CD4-positive, alpha-beta T cell (primary cell): ENCODE results near the gene SYT11. TPM values are rescaled to one million over a fixed set of nuclear protein-coding genes. Genes with fewer than 3 reads are reported as not detected.

ENCODE experiments used
- ATAC-seq: fragments of 200-7000 bp; cut with Tn5 transposase; one replicate; pipeline ENCODE4 v1.10.0; 2022; ENCODE audit warnings: mild to moderate bottlenecking; ENCODE audit not compliant: poor library complexity
- CTCF ChIA-PET: fragments of 350-600 bp; sonication (Branson Sonifier 250); formaldehyde crosslinking; loops from one replicate; lab custom pipeline; 2021; ENCODE audit warnings: antibody characterized with exemption, inconsistent platforms; lab: Charles Lee
- POLR2A ChIA-PET: fragments of 350-600 bp; sonication (Branson Sonifier 250); formaldehyde crosslinking; loops from one replicate; lab custom pipeline; 2021; ENCODE audit warnings: antibody characterized with exemption, inconsistent platforms; lab: Charles Lee
- DNase-seq, 14 experiments: peaks; one replicate each; pipeline ENCODE4 v3.0.0-alpha.2; 2013 to 2020; ENCODE audit warnings: mixed read lengths in 2 of 14
- H3K27ac ChIP-seq, 2 donors: one replicate each; pipeline versions ENCODE4 v1.5.1 to v1.7.0; 2013; ENCODE audit warnings: low read length in 2 of 2, low read depth in 1 of 2, mild to moderate bottlenecking in 1 of 2
- H3K27me3 ChIP-seq, 2 experiments: 1 replicate in 1 of 2; 2 replicates in 1 of 2; pipeline versions ENCODE4 v1.6.1 to v1.7.0; 2013; ENCODE audit warnings: low read length in 2 of 2, control low read depth in 1 of 2, mild to moderate bottlenecking in 1 of 2, moderate library complexity in 1 of 2; ENCODE audit not compliant: insufficient read depth in 2 of 2, control insufficient read depth in 1 of 2
- H3K36me3 ChIP-seq: one replicate; pipeline ENCODE4 v1.6.1; 2013; ENCODE audit warnings: low read length, control low read depth; ENCODE audit not compliant: insufficient read depth
- H3K4me1 ChIP-seq: one replicate; pipeline ENCODE4 v1.6.1; 2013; ENCODE audit warnings: low read length, control low read depth; ENCODE audit not compliant: insufficient read depth
- H3K4me3 ChIP-seq: one replicate; pipeline ENCODE4 v1.5.1; 2013; ENCODE audit warnings: mild to moderate bottlenecking, low read length, moderate library complexity
- H3K9me3 ChIP-seq, 2 experiments: 1 replicate in 1 of 2; 2 replicates in 1 of 2; pipeline versions ENCODE4 v1.6.1 to v1.7.0; 2013; ENCODE audit warnings: low read length in 2 of 2, mild to moderate bottlenecking in 2 of 2, control low read depth in 1 of 2, moderate library complexity in 1 of 2; ENCODE audit not compliant: control insufficient read depth in 1 of 2, insufficient read depth in 1 of 2
- H3K27ac Mint-ChIP-seq: one replicate; pipeline ENCODE4 v1.8.0; 2020; ENCODE audit warnings: mixed read lengths
- H3K27me3 Mint-ChIP-seq: one replicate; pipeline ENCODE4 v1.8.0; 2021; ENCODE audit warnings: mixed read lengths
- H3K36me3 Mint-ChIP-seq: one replicate; pipeline ENCODE4 v1.8.0; 2021; ENCODE audit warnings: low read depth, mixed read lengths
- H3K4me1 Mint-ChIP-seq: one replicate; pipeline ENCODE4 v1.8.0; 2021; ENCODE audit warnings: low read depth, mixed read lengths
- H3K4me3 Mint-ChIP-seq: one replicate; pipeline ENCODE4 v1.8.0; 2020; ENCODE audit warnings: mild to moderate bottlenecking, mixed read lengths
- H3K9me3 Mint-ChIP-seq: one replicate; pipeline ENCODE4 v1.8.0; 2020; ENCODE audit warnings: mixed read lengths
- intact Hi-C, 2 experiments: fragments of 100-400 bp; cut with DNase I in 1 of 2; cut with micrococcal nuclease in 1 of 2; formaldehyde crosslinking; loops; one replicate each; pipeline versions ENCODE4 v1.15.1 to v1.9.0; 2023 to 2025; cut with DNase I, micrococcal nuclease
- total RNA-seq, 174 experiments: library from RNA in 2 of 174; stranded (reverse) in 2 of 174; gene quantifications; one replicate each; pipeline ENCODE4 v1.2.3 and lab custom pipeline; 2021 to 2026
- TF ChIP-seq, protein P1 (sequence below): fragments of 200-600 bp; IDR thresholded peaks from one replicate; pipeline ENCODE4 v1.8.0; 2022; ENCODE audit warnings: antibody characterized with exemption, mild to moderate bottlenecking

The SYT11 gene
- total RNA-seq, 2 experiments from 2014 or later = 6.1 to 6.3 TPM

DNA sequence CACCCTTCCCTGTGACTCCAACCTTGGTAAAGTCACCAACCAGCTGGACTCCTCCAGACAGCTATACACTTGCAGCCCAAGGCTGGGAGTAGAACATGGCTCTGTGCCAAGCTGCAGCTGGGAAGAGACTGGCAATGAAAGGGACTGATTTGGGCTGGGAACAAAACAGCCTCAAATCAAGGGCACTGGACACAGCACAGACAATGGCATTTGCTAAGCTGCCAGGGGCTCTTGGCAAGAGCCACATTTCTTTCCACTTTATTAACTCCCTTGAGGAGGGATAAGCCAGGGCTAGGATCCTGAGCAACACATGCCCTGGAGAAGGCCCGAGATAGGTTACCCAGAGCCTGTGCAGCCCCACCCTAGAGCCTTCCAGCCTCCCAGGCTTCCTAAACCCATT lies 12.0 kb downstream of the SYT11 start:
- ATAC-seq (no peak), DNase-seq (no peak)
- Mint-ChIP-seq H3K9me3 (no peaks in the 10 kb centered on the region), H3K27ac (no peak overlapping the region), H3K27me3 (no peaks in the 10 kb centered on the region), H3K4me3 (no peak overlapping the region), H3K36me3 (no peaks in the 10 kb centered on the region), H3K4me1 (no peaks in the 10 kb centered on the region)
- POLR2A ChIA-PET = no interaction called here
- peaks cover 7% of the 10 kb centered on the region for H3K36me3 ChIP-seq
- no peak overlapping the region for H3K4me3 ChIP-seq
- intact Hi-C loops = no loop called here
- no peak overlapping the region for H3K27ac ChIP-seq
- peaks cover 2% of the 10 kb centered on the region for H3K4me1 ChIP-seq
- no peaks in the 10 kb centered on the region for H3K9me3 ChIP-seq
- CTCF ChIA-PET = interaction anchor here (1.1 kb wide), 1 partner anchor 14 kb away, joined by 3 read pairs; the partner anchor contains the start of gene GON4L
- TF ChIP-seq, protein P1, sequence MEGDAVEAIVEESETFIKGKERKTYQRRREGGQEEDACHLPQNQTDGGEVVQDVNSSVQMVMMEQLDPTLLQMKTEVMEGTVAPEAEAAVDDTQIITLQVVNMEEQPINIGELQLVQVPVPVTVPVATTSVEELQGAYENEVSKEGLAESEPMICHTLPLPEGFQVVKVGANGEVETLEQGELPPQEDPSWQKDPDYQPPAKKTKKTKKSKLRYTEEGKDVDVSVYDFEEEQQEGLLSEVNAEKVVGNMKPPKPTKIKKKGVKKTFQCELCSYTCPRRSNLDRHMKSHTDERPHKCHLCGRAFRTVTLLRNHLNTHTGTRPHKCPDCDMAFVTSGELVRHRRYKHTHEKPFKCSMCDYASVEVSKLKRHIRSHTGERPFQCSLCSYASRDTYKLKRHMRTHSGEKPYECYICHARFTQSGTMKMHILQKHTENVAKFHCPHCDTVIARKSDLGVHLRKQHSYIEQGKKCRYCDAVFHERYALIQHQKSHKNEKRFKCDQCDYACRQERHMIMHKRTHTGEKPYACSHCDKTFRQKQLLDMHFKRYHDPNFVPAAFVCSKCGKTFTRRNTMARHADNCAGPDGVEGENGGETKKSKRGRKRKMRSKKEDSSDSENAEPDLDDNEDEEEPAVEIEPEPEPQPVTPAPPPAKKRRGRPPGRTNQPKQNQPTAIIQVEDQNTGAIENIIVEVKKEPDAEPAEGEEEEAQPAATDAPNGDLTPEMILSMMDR = no peak
- no peaks in the 10 kb centered on the region for H3K27me3 ChIP-seq

DNA sequence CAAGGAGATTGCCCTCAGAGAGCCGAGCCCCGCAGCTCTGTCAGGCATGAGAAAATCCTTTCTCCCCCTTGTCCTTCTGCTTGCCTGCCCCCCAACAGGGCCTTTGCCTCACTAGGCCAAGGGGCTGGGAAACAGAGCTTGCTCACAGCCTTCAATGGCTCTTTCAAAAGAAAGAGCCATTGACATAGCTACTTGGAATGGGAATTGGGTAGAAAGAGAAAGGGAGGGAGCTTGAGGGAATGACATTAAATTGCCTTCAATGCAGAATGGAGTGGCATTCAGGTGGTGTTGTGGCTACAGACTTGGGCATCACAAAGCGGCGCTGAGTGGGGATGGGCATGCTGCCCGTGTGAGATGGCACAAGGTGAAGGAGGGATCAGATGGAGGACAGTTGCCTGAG lies 13.2 kb downstream of the SYT11 start:
- no peaks in the 10 kb centered on the region for H3K36me3 Mint-ChIP-seq
- intact Hi-C loops = no loop called here
- CTCF ChIA-PET = no interaction called here
- TF ChIP-seq, protein P1 = no peak
- H3K27me3 Mint-ChIP-seq = no peaks in the 10 kb centered on the region
- H3K4me1 Mint-ChIP-seq = no peaks in the 10 kb centered on the region
- Histone ChIP-seq H3K36me3 (peaks cover 7% of the 10 kb centered on the region), H3K27me3 (no peaks in the 10 kb centered on the region), H3K27ac (no peak overlapping the region), H3K4me3 (no peak overlapping the region), H3K4me1 (peaks cover 2% of the 10 kb centered on the region), H3K9me3 (no peaks in the 10 kb centered on the region)
- H3K4me3 Mint-ChIP-seq = no peak overlapping the region
- H3K9me3 Mint-ChIP-seq = no peaks in the 10 kb centered on the region
- ATAC-seq = no peak
- DNase-seq = no peak
- no peak overlapping the region for H3K27ac Mint-ChIP-seq
- POLR2A ChIA-PET = interaction anchor here (0.7 to 1.0 kb wide), 3 partner anchors 16 to 644 kb away, joined by 3 read pairs; no protein-coding TSS in a partner anchor

DNA sequence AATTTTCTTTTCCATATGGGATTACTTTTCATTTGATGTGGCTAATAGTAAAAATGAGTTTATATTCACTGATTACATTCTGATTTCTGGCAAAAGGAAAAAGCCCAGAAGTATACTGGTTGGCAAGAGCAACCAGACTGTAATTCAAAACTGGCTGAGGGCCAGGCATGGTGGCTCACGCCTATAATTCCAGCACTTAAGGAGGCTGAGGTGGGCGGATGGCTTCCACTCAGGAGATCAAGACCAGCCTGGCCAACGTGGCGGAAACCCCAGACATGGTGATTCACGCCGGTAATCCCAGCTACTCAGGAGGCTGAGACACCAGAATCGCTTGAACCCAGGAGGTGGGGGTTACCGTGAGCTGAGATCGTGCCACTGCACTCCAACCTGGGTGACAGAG lies 14.5 kb downstream of the SYT11 start:
- DNase-seq (no peak), ATAC-seq (no peak)
- H3K4me1 ChIP-seq = no peaks in the 10 kb centered on the region
- ChIA-PET CTCF (no interaction called here), POLR2A (no interaction called here)
- no peaks in the 10 kb centered on the region for H3K27me3 ChIP-seq
- H3K36me3 ChIP-seq = no peaks in the 10 kb centered on the region
- Mint-ChIP-seq H3K27me3 (no peaks in the 10 kb centered on the region), H3K9me3 (no peaks in the 10 kb centered on the region), H3K4me3 (no peak overlapping the region), H3K27ac (no peak overlapping the region), H3K36me3 (no peaks in the 10 kb centered on the region), H3K4me1 (no peaks in the 10 kb centered on the region)
- no peak overlapping the region for H3K4me3 ChIP-seq
- intact Hi-C loops = no loop called here
- H3K27ac ChIP-seq = no peak overlapping the region
- TF ChIP-seq, protein P1 = no peak
- H3K9me3 ChIP-seq = no peaks in the 10 kb centered on the region
